ENCODE results near the gene IPO4. TPM values are rescaled to one million over a fixed set of nuclear protein-coding genes. Genes with fewer than 3 reads are reported as not detected.

IPO4 gene
- total and polyA plus RNA-seq, 9 of the 15 experiments (the other 6 are each of a cell fraction or from before 2014, with no cell fraction given): 7.3 to 122 (median 31.8) TPM

DNA sequence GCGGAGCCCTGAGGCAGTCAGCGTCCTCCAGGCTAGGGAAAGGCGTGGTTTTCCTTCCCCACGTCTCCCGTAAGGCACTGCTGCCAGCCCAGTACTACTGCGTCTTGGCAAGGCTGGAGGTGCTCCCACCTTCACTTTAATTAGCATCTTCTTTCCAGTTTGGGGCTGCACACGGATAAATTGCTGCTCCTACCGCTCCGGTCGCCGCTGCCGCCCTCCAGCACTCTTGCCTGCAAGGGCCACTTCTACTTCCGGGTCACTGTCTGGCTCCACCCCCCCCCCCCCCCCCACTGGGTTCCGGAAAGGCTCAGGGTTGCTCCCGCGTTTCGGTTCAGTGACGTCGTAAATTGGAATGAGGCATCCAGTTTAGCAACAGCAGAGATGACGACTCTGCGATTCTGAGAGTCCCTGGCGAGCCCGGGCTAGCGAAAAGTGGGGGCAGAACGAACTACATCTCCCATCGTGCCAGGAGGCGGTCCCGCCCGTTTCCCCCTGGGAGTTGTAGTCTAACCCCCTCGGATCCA lies 43.6 kb upstream of the IPO4 start, which contains the start of gene NEDD8 (continued):
- TF ChIP-seq, protein P1, sequence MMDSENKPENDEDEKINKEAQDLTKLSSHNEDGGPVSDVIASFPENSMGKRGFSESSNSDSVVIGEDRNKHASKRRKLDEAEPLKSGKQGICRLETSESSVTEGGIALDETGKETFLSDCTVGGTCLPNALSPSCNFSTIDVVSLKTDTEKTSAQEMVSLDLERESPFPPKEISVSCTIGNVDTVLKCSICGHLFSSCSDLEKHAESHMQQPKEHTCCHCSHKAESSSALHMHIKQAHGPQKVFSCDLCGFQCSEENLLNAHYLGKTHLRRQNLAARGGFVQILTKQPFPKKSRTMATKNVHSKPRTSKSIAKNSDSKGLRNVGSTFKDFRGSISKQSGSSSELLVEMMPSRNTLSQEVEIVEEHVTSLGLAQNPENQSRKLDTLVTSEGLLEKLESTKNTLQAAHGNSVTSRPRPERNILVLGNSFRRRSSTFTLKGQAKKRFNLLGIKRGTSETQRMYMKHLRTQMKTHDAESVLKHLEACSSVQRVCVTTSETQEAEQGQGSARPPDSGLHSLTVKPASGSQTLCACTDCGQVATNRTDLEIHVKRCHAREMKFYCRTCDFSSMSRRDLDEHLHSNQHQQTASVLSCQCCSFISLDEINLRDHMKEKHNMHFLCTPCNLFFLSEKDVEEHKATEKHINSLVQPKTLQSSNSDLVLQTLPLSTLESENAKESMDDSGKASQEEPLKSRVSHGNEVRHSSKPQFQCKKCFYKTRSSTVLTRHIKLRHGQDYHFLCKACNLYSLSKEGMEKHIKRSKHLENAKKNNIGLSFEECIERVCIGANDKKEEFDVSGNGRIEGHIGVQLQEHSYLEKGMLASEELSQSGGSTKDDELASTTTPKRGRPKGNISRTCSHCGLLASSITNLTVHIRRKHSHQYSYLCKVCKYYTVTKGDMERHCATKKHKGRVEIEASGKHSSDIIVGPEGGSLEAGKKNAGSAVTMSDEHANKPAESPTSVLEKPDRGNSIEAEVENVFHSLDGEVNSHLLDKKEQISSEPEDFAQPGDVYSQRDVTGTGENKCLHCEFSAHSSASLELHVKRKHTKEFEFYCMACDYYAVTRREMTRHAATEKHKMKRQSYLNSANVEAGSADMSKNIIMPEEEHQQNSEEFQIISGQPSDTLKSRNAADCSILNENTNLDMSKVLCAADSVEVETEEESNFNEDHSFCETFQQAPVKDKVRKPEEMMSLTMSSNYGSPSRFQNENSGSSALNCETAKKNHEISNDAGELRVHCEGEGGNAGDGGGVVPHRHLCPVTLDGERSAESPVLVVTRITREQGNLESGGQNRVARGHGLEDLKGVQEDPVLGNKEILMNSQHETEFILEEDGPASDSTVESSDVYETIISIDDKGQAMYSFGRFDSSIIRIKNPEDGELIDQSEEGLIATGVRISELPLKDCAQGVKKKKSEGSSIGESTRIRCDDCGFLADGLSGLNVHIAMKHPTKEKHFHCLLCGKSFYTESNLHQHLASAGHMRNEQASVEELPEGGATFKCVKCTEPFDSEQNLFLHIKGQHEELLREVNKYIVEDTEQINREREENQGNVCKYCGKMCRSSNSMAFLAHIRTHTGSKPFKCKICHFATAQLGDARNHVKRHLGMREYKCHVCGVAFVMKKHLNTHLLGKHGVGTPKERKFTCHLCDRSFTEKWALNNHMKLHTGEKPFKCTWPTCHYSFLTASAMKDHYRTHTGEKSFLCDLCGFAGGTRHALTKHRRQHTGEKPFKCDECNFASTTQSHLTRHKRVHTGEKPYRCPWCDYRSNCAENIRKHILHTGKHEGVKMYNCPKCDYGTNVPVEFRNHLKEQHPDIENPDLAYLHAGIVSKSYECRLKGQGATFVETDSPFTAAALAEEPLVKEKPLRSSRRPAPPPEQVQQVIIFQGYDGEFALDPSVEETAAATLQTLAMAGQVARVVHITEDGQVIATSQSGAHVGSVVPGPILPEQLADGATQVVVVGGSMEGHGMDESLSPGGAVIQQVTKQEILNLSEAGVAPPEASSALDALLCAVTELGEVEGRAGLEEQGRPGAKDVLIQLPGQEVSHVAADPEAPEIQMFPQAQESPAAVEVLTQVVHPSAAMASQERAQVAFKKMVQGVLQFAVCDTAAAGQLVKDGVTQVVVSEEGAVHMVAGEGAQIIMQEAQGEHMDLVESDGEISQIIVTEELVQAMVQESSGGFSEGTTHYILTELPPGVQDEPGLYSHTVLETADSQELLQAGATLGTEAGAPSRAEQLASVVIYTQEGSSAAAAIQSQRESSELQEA (IDR thresholded peaks at IDR 0.05; ENCODE audit: low read depth): no peak
- TF ChIP-seq IRF2 (CRISPR knock-in tag; IDR thresholded peaks at IDR 0.05): no peak
- peak; percentile 95 for TF ChIP-seq NR2C2 (CRISPR knock-in tag; IDR thresholded peaks at IDR 0.05)
- TF ChIP-seq NR2C2 (tag; IDR thresholded peaks at IDR 0.05): peak; percentile 99
- TF ChIP-seq RBM15 (IDR thresholded peaks at IDR 0.05; ENCODE audit: insufficient read depth, low read length): no peak
- no peak for TF ChIP-seq STAT5B (CRISPR knock-in tag; IDR thresholded peaks at IDR 0.05)
- no peak for TF ChIP-seq ATF1 (CRISPR knock-in tag; IDR thresholded peaks at IDR 0.05)
- peak; percentile 74 for TF ChIP-seq ATF1 (tag; IDR thresholded peaks at IDR 0.05)
- no peak for TF ChIP-seq POLR2AphosphoS5 (IDR thresholded peaks at IDR 0.05; ENCODE audit: control insufficient read depth, insufficient read depth, low read depth, low read length)
- no peak for TF ChIP-seq PTRF (tag; IDR thresholded peaks at IDR 0.05)
- TF ChIP-seq PYGO2 (tag; IDR thresholded peaks at IDR 0.05): no peak
- no peak for TF ChIP-seq NFIC (IDR thresholded peaks at IDR 0.05)
- TF ChIP-seq NR3C1 (CRISPR knock-in tag; IDR thresholded peaks at IDR 0.05): no peak
- TF ChIP-seq MYBL2 (IDR thresholded peaks at IDR 0.05; ENCODE audit: low read depth): no peak
- no peak for TF ChIP-seq MYBL2 (CRISPR knock-in tag; IDR thresholded peaks at IDR 0.05; ENCODE audit: borderline replicate concordance)
- no peak for TF ChIP-seq U2AF1 (optimal IDR thresholded peaks at IDR 0.05; ENCODE audit: low read depth, low read length)
- TF ChIP-seq, protein P2, sequence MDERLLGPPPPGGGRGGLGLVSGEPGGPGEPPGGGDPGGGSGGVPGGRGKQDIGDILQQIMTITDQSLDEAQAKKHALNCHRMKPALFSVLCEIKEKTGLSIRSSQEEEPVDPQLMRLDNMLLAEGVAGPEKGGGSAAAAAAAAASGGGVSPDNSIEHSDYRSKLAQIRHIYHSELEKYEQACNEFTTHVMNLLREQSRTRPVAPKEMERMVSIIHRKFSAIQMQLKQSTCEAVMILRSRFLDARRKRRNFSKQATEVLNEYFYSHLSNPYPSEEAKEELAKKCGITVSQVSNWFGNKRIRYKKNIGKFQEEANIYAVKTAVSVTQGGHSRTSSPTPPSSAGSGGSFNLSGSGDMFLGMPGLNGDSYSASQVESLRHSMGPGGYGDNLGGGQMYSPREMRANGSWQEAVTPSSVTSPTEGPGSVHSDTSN (CRISPR knock-in tag; IDR thresholded peaks at IDR 0.05; ENCODE audit: low read depth): no peak
- TF ChIP-seq, protein P2 (tag; conservative IDR thresholded peaks at IDR 0.05; ENCODE audit: low read depth): no peak
- no peak for TF ChIP-seq MCM5 (IDR thresholded peaks at IDR 0.05; ENCODE audit: low read depth)
- no peak for TF ChIP-seq BCL6 (CRISPR knock-in tag; IDR thresholded peaks at IDR 0.05)
- TF ChIP-seq IFI16 (CRISPR knock-in tag; IDR thresholded peaks at IDR 0.05): no peak
- no peak for TF ChIP-seq RB1 (IDR thresholded peaks at IDR 0.05; ENCODE audit: low read depth)
